Naive thymus-derived CD4-positive, alpha-beta T cell (primary cell): ENCODE results near the gene ADGRB2. TPM values are rescaled to one million over a fixed set of nuclear protein-coding genes. Genes with fewer than 3 reads are reported as not detected.

Experiments used
- ATAC-seq: fragments of 150-1000 bp; cut with Tn5 transposase; 2 replicates; pipeline ENCODE4 v1.10.0; 2021; ENCODE audit warnings: mild to moderate bottlenecking, moderate library complexity
- CTCF ChIA-PET: fragments of 350-600 bp; sonication (Branson Sonifier 250); formaldehyde crosslinking; loops from one replicate; lab custom pipeline; 2021; ENCODE audit warnings: antibody characterized with exemption; lab: Charles Lee
- POLR2A ChIA-PET: fragments of 350-600 bp; sonication (Branson Sonifier 250); formaldehyde crosslinking; loops from one replicate; lab custom pipeline; 2021; ENCODE audit warnings: antibody characterized with exemption, inconsistent platforms; lab: Charles Lee
- DNase-seq, 9 donors: peaks; one replicate each; pipeline versions ENCODE4 v3.0.0 to v3.0.0-alpha.2; 2020 to 2022; ENCODE audit warnings: mixed read lengths in 1 of 9
- H3K27ac ChIP-seq: one replicate; pipeline ENCODE4 v1.7.0; 2013; ENCODE audit warnings: mild to moderate bottlenecking, low read depth, low read length, moderate library complexity
- H3K27me3 ChIP-seq, 2 donors: one replicate each; pipeline ENCODE4 v1.7.0; 2013; ENCODE audit warnings: low read length in 2 of 2, mild to moderate bottlenecking in 2 of 2, moderate library complexity in 2 of 2; ENCODE audit not compliant: control insufficient read depth in 2 of 2, insufficient read depth in 2 of 2
- H3K36me3 ChIP-seq, 3 experiments: 1 replicate in 2 of 3; 2 replicates in 1 of 3; pipeline ENCODE4 v1.7.0; 2013; ENCODE audit warnings: low read length in 3 of 3, mild to moderate bottlenecking in 3 of 3, moderate library complexity in 1 of 3; ENCODE audit not compliant: insufficient read depth in 3 of 3, control insufficient read depth in 2 of 3
- H3K4me1 ChIP-seq, 2 donors: one replicate each; pipeline ENCODE4 v1.7.0; 2013; ENCODE audit warnings: low read length in 2 of 2, mild to moderate bottlenecking in 2 of 2, moderate library complexity in 1 of 2; ENCODE audit not compliant: control insufficient read depth in 2 of 2, insufficient read depth in 2 of 2
- H3K4me3 ChIP-seq: 2 replicates; pipeline ENCODE4 v1.7.0; 2013; ENCODE audit warnings: mild to moderate bottlenecking, low read length
- H3K9me3 ChIP-seq, 3 experiments: 1 replicate in 2 of 3; 2 replicates in 1 of 3; pipeline ENCODE4 v1.7.0; 2013; ENCODE audit warnings: low read length in 3 of 3; ENCODE audit not compliant: control insufficient read depth in 2 of 3
- H3K27ac Mint-ChIP-seq, 9 donors: one replicate each; pipeline ENCODE4 v1.8.0; 2020 to 2022; ENCODE audit warnings: mixed read lengths in 9 of 9, mild to moderate bottlenecking in 8 of 9, moderate library complexity in 5 of 9, inconsistent platforms in 2 of 9
- H3K27me3 Mint-ChIP-seq, 5 donors: one replicate each; pipeline ENCODE4 v1.8.0; 2021 to 2022; ENCODE audit warnings: mixed read lengths in 5 of 5, mild to moderate bottlenecking in 1 of 5
- H3K36me3 Mint-ChIP-seq, 5 donors: one replicate each; pipeline ENCODE4 v1.8.0; 2020 to 2022; ENCODE audit warnings: mixed read lengths in 5 of 5, mild to moderate bottlenecking in 3 of 5, inconsistent platforms in 1 of 5
- H3K4me1 Mint-ChIP-seq, 7 donors: one replicate each; pipeline ENCODE4 v1.8.0; 2020 to 2022; ENCODE audit warnings: mixed read lengths in 7 of 7, mild to moderate bottlenecking in 3 of 7, inconsistent platforms in 1 of 7
- H3K4me3 Mint-ChIP-seq, 10 donors: one replicate each; pipeline ENCODE4 v1.8.0; 2020 to 2022; ENCODE audit warnings: mild to moderate bottlenecking in 10 of 10, mixed read lengths in 10 of 10, moderate library complexity in 6 of 10, inconsistent platforms in 2 of 10
- H3K9me3 Mint-ChIP-seq, 11 donors: one replicate each; pipeline ENCODE4 v1.8.0; 2020 to 2022; ENCODE audit warnings: mixed read lengths in 11 of 11, mild to moderate bottlenecking in 4 of 11, inconsistent platforms in 1 of 11, moderate library complexity in 1 of 11
- intact Hi-C, 2 donors: fragments of 100-400 bp; cut with micrococcal nuclease; formaldehyde crosslinking; loops; one replicate each; pipeline ENCODE4 v1.15.1; 2023
- polyA plus RNA-seq, 2 donors: library from polyadenylated mRNA; unstranded; fragments of 300-500 nt; fragmentation: Illumina TruSeq; gene quantifications; one replicate each; pipeline ENCODE4 v1.2.3, GENCODE V29; 2021
- total RNA-seq, 6 experiments: library from RNA in 5 of 6; stranded (reverse) in 5 of 6; gene quantifications; 1 replicate in 5 of 6; 2 replicates in 1 of 6; pipeline ENCODE4 v1.2.3 and lab custom pipeline; 2021 to 2026

Gene ADGRB2
- total and polyA plus RNA-seq, 7 experiments from 2014 or later: 0.11 to 4.3 (median 0.43) TPM; not detected in 2

GRCh38 chr1:31739346-31739745 lies 24.8 kb downstream of the ADGRB2 start:
- intact Hi-C loops: no loop called here
- Mint-ChIP-seq H3K4me3 (peak overlapping the region in 5 of 10 donors; percentile 4 to 67 (median 38)), H3K27me3 (no peaks in the 10 kb centered on the region), H3K4me1 (peaks cover 7 to 18% (median 16%) of the 10 kb centered on the region in 7 donors), H3K27ac (peak overlapping the region in 3 of 9 donors; percentile 1 to 73 (median 70)), H3K9me3 (no peaks in the 10 kb centered on the region), H3K36me3 (no peaks in the 10 kb centered on the region)
- POLR2A ChIA-PET: no interaction called here
- Histone ChIP-seq H3K27me3 (no peaks in the 10 kb centered on the region), H3K36me3 (no peaks in the 10 kb centered on the region), H3K27ac (no peak overlapping the region), H3K4me1 (peaks cover 0 to 7% of the 10 kb centered on the region in 2 donors), H3K4me3 (no peak overlapping the region), H3K9me3 (no peaks in the 10 kb centered on the region)
- CTCF ChIA-PET: no interaction called here
- DNase-seq (peak in 1 of 9 donors; percentile 46), ATAC-seq (peak; percentile 57)

GRCh38 chr1:31736675-31737074 lies 27.5 kb downstream of the ADGRB2 start:
- ATAC-seq: peak; percentile 38
- intact Hi-C loops: no loop called here
- no peaks in the 10 kb centered on the region for H3K27me3 ChIP-seq
- DNase-seq: no peak
- CTCF ChIA-PET: no interaction called here
- peaks cover 0 to 7% of the 10 kb centered on the region in 2 donors for H3K4me1 ChIP-seq
- H3K27me3 Mint-ChIP-seq: no peaks in the 10 kb centered on the region
- H3K4me3 ChIP-seq: no peak overlapping the region
- H3K9me3 Mint-ChIP-seq: no peaks in the 10 kb centered on the region
- POLR2A ChIA-PET: no interaction called here
- peak overlapping the region in 1 of 9 donors; percentile 16 for H3K27ac Mint-ChIP-seq
- no peaks in the 10 kb centered on the region for H3K36me3 Mint-ChIP-seq
- peaks cover 7 to 18% (median 16%) of the 10 kb centered on the region in 7 donors for H3K4me1 Mint-ChIP-seq
- H3K9me3 ChIP-seq: no peaks in the 10 kb centered on the region
- peak overlapping the region in 3 of 10 donors; percentile 37 to 48 (median 41) for H3K4me3 Mint-ChIP-seq
- H3K27ac ChIP-seq: no peak overlapping the region
- H3K36me3 ChIP-seq: no peaks in the 10 kb centered on the region

- intact Hi-C loops: no loop called here
- Mint-ChIP-seq H3K36me3 (no peaks in the 10 kb centered on the region), H3K9me3 (no peaks in the 10 kb centered on the region), H3K4me1 (peaks cover 7 to 18% (median 14%) of the 10 kb centered on the region in 7 donors), H3K4me3 (no peak overlapping the region), H3K27ac (no peak overlapping the region), H3K27me3 (no peaks in the 10 kb centered on the region)
- peaks cover 0 to 7% of the 10 kb centered on the region in 2 donors for H3K4me1 ChIP-seq
- H3K4me3 ChIP-seq: no peak overlapping the region
- H3K27me3 ChIP-seq: no peaks in the 10 kb centered on the region
- ChIA-PET CTCF (no interaction called here), POLR2A (no interaction called here)
- no peak for DNase-seq
- ATAC-seq: no peak
- H3K27ac ChIP-seq: no peak overlapping the region
- H3K36me3 ChIP-seq: no peaks in the 10 kb centered on the region
- no peaks in the 10 kb centered on the region for H3K9me3 ChIP-seq
Measured at GRCh38 chr1:31735571-31735970, 28.6 kb downstream of the ADGRB2 start.

GRCh38 chr1:31734582-31735107 lies 29.5 kb downstream of the ADGRB2 start:
- Histone ChIP-seq H3K36me3 (no peaks in the 10 kb centered on the region), H3K4me1 (peaks cover 0 to 7% of the 10 kb centered on the region in 2 donors), H3K4me3 (no peak overlapping the region), H3K27me3 (no peaks in the 10 kb centered on the region), H3K9me3 (no peaks in the 10 kb centered on the region), H3K27ac (no peak overlapping the region)
- no peak for DNase-seq
- H3K36me3 Mint-ChIP-seq: no peaks in the 10 kb centered on the region
- no peak for ATAC-seq
- ChIA-PET POLR2A (no interaction called here), CTCF (no interaction called here)
- no peaks in the 10 kb centered on the region for H3K9me3 Mint-ChIP-seq
- no peak overlapping the region for H3K4me3 Mint-ChIP-seq
- H3K27ac Mint-ChIP-seq: no peak overlapping the region
- peaks cover 5 to 15% (median 12%) of the 10 kb centered on the region in 7 donors for H3K4me1 Mint-ChIP-seq
- H3K27me3 Mint-ChIP-seq: no peaks in the 10 kb centered on the region
- intact Hi-C loops: no loop called here

GRCh38 chr1:31733389-31734219 lies 30.5 kb downstream of the ADGRB2 start:
- H3K36me3 ChIP-seq: no peaks in the 10 kb centered on the region
- ATAC-seq (no peak), DNase-seq (no peak)
- no peak overlapping the region for H3K4me3 ChIP-seq
- intact Hi-C loops: no loop called here
- H3K4me3 Mint-ChIP-seq: no peak overlapping the region
- no peak overlapping the region for H3K27ac Mint-ChIP-seq
- H3K36me3 Mint-ChIP-seq: no peaks in the 10 kb centered on the region
- H3K9me3 Mint-ChIP-seq: no peaks in the 10 kb centered on the region
- H3K27ac ChIP-seq: no peak overlapping the region
- CTCF ChIA-PET: no interaction called here
- H3K4me1 Mint-ChIP-seq: peaks cover 0 to 11% (median 6%) of the 10 kb centered on the region in 7 donors
- no peaks in the 10 kb centered on the region for H3K4me1 ChIP-seq
- no peaks in the 10 kb centered on the region for H3K9me3 ChIP-seq
- POLR2A ChIA-PET: no interaction called here
- no peaks in the 10 kb centered on the region for H3K27me3 Mint-ChIP-seq
- no peaks in the 10 kb centered on the region for H3K27me3 ChIP-seq

- Histone ChIP-seq H3K9me3 (no peaks in the 10 kb centered on the region), H3K27me3 (no peaks in the 10 kb centered on the region), H3K27ac (no peak overlapping the region), H3K4me3 (no peak overlapping the region), H3K36me3 (no peaks in the 10 kb centered on the region), H3K4me1 (no peaks in the 10 kb centered on the region)
- POLR2A ChIA-PET: no interaction called here
- no peaks in the 10 kb centered on the region for H3K36me3 Mint-ChIP-seq
- no peaks in the 10 kb centered on the region for H3K27me3 Mint-ChIP-seq
- intact Hi-C loops: no loop called here
- H3K4me3 Mint-ChIP-seq: no peak overlapping the region
- no peaks in the 10 kb centered on the region for H3K9me3 Mint-ChIP-seq
- CTCF ChIA-PET: no interaction called here
- H3K27ac Mint-ChIP-seq: no peak overlapping the region
- peaks cover 0 to 11% (median 6%) of the 10 kb centered on the region in 7 donors for H3K4me1 Mint-ChIP-seq
- no peak for ATAC-seq
- no peak for DNase-seq
Measured at GRCh38 chr1:31732751-31733289, 31.3 kb downstream of the ADGRB2 start.
